Neural crest cell (in vitro differentiated cells): Measurements from ENCODE around the gene ZFYVE28. TPM values are rescaled to one million over a fixed set of nuclear protein-coding genes. Genes with fewer than 3 reads are reported as not detected.
A peak's percentile ranks its signal among the peaks of the same experiment; 100 is the strongest.

ENCODE experiments used
- DNase-seq: peaks from one replicate; pipeline ENCODE4 v3.0.0; 2021; ENCODE audit warnings: low read depth, mixed read lengths, low spot score
- H3K27ac Mint-ChIP-seq: one replicate; pipeline ENCODE4 v1.8.0; 2021; ENCODE audit warnings: mild to moderate bottlenecking, mixed read lengths; ENCODE audit not compliant: unreplicated experiment
- H3K27me3 Mint-ChIP-seq: 2 replicates; pipeline ENCODE4 v1.8.0; 2021; ENCODE audit warnings: low read depth, mild to moderate bottlenecking, mixed read lengths
- H3K36me3 Mint-ChIP-seq: 2 replicates; pipeline ENCODE4 v1.8.0; 2021; ENCODE audit warnings: low read depth, mild to moderate bottlenecking, mixed read lengths
- H3K4me1 Mint-ChIP-seq: 2 replicates; pipeline ENCODE4 v1.8.0; 2021; ENCODE audit warnings: mixed read lengths
- H3K4me3 Mint-ChIP-seq: one replicate; pipeline ENCODE4 v1.8.0; 2021; ENCODE audit warnings: mild to moderate bottlenecking, mixed read lengths
- H3K9me3 Mint-ChIP-seq: 2 replicates; pipeline ENCODE4 v1.8.0; 2021; ENCODE audit warnings: mixed read lengths
- CTCF ChIP-seq: fragments of 200-600 bp; sonication (generic); conservative IDR thresholded peaks from 2 replicates; pipeline ENCODE4 v1.5.0; 2021; ENCODE audit warnings: antibody characterized with exemption, mild to moderate bottlenecking
- total RNA-seq: library from RNA; stranded (reverse); gene quantifications from 2 replicates; pipeline ENCODE4 v1.2.1, GENCODE V29; 2021

The ZFYVE28 gene
- total RNA-seq, 1 donor from 2014 or later: 1.4 TPM

- Mint-ChIP-seq H3K4me3 (no peak overlapping the region), H3K27ac (no peak overlapping the region), H3K36me3 (no peaks in the 10 kb centered on the region), H3K4me1 (peaks cover 14% of the 10 kb centered on the region), H3K9me3 (no peaks in the 10 kb centered on the region), H3K27me3 (no peaks in the 10 kb centered on the region)
- DNase-seq: no peak
- no peak for TF ChIP-seq CTCF
Observed at GRCh38 chr4:2357821-2358745, 60.4 kb downstream of the ZFYVE28 start.

- H3K9me3 Mint-ChIP-seq: no peaks in the 10 kb centered on the region
- H3K36me3 Mint-ChIP-seq: no peaks in the 10 kb centered on the region
- TF ChIP-seq CTCF: no peak
- H3K27ac Mint-ChIP-seq: peak overlapping the region; percentile 78
- H3K4me3 Mint-ChIP-seq: no peak overlapping the region
- peaks cover 13% of the 10 kb centered on the region for H3K4me1 Mint-ChIP-seq
- DNase-seq: no peak
- H3K27me3 Mint-ChIP-seq: no peaks in the 10 kb centered on the region
Observed at GRCh38 chr4:2356123-2357069, 62.0 kb downstream of the ZFYVE28 start.

- no peaks in the 10 kb centered on the region for H3K9me3 Mint-ChIP-seq
- no peak for DNase-seq
- no peak overlapping the region for H3K4me3 Mint-ChIP-seq
- H3K27me3 Mint-ChIP-seq: no peaks in the 10 kb centered on the region
- no peak overlapping the region for H3K27ac Mint-ChIP-seq
- no peaks in the 10 kb centered on the region for H3K36me3 Mint-ChIP-seq
- TF ChIP-seq CTCF: no peak
- H3K4me1 Mint-ChIP-seq: peaks cover 2% of the 10 kb centered on the region
Observed at GRCh38 chr4:2354760-2355159, 63.7 kb downstream of the ZFYVE28 start.

- Mint-ChIP-seq H3K4me1 (peaks cover 5% of the 10 kb centered on the region), H3K9me3 (no peaks in the 10 kb centered on the region), H3K27me3 (no peaks in the 10 kb centered on the region), H3K27ac (no peak overlapping the region), H3K36me3 (no peaks in the 10 kb centered on the region), H3K4me3 (no peak overlapping the region)
- peak; percentile 24 for TF ChIP-seq CTCF
- no peak for DNase-seq
Observed at GRCh38 chr4:2354118-2354517, 64.3 kb downstream of the ZFYVE28 start.

- Mint-ChIP-seq H3K4me3 (no peak overlapping the region), H3K9me3 (no peaks in the 10 kb centered on the region), H3K4me1 (peaks cover 5% of the 10 kb centered on the region), H3K36me3 (no peaks in the 10 kb centered on the region), H3K27me3 (no peaks in the 10 kb centered on the region), H3K27ac (no peak overlapping the region)
- no peak for TF ChIP-seq CTCF
- DNase-seq: no peak
Observed at GRCh38 chr4:2353222-2354107, 65.0 kb downstream of the ZFYVE28 start.
